ENCODE measurements around the gene NFU1. TPM values are rescaled to one million over a fixed set of nuclear protein-coding genes. Genes with fewer than 3 reads are reported as not detected.

The NFU1 gene
- total RNA-seq (2022; extraction: Qiagen RNA extraction): 41.1 to 47.3 TPM (median 45.4 TPM) in 5 replicates

DNA sequence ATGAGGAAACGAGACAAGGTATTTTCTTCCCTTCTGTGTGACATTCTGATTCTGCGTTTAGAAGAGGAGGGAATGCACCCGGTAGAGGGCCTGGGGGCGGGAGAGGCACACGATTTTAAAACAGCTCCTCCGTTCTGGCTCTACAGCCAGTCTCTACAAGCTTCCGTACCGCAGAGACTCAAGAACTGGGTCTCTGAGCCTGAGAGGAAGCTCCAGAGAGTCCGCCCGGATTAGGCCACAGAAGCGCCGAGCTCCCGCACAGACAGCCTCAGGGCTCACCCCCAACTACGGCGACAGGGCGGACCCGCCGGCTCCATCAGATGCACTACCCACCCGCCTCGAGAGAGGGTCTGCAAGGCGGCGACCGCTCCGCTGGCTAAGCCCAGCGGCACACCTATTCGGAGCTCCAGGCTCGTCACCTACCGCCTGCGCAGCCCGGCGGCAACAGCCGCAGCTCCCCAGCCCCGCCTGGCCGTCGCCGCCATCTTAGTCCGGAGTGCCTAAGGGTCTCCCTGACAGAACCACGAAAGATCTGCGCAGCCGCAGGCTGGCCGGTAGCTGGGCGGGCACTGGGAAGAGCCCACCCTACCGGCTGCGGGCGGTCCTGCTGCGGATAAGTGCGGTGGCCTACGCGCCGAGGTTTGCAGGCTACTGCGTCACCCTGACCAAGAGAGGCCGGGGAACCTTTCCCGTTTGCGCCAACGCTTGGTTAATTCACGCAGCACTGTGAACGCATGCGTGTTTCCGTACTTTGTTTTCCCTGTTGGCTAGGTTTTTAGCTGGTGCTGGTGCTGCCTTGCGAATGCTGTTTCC, at the start of gene NFU1:
NFU1 (minus strand) TSS at position 498 of the 813 bp plus-strand sequence; CDS start at position 485, 13 bp downstream.

DNA sequence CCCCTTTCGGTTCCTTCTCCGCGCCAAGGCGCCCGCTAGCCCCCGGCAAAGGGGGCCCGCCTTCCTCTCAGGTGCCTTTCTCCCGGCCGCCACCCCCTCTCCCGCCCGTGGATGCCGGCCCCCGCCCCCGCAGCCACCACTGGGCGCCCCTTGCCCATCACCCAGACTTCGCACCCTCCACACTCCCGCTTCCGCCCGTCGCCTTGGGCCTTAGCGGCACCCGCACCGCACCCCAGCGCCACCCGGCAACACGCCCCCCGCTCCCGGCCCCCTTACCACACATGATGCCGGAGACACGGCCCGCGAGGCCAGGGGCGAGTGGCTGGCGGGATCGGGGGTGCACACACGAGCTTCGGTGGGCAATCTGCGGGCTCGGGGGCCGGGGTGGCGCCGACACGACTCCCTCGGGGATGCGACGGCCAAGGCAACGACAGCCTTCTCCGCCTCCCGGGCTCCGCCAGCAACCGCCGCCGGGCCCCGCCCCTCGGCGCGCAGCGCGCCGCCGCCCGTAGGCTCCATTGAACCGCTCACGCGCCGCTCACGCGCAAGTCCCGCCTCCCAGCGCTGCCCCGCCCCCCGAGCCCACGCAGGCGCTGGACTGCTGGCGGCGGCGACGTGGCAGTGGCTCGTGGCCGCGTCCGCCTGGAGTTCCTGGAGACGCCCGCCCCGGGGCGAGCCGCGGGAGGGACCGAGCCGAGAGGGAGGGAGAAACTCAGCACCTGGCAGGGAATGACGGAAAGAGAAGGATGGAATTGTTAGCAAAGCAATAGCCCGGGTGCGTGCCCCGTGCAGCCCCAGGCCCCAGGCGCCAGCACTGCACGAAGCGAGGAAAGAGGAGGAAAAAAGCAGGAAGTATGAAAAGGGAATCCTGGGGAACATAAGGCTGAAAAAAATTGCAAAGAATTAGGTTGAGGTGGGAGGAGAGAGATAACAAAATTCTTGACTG, 50.2 kb downstream of the NFU1 start, which contains the start of gene GFPT1:
GFPT1 (minus strand) TSS at position 439 of the 946 bp plus-strand sequence; CDS start at position 283, 156 bp downstream.

Other genes with a start within 250 kb of the NFU1 start
- gene GFPT1, start 50.2 kb downstream of the NFU1 start, total RNA-seq (2022; extraction: Qiagen RNA extraction): 18.6 to 25.3 TPM (median 23.7 TPM) in 5 replicates
- 11.2 to 14.7 TPM (median 13.5 TPM) in 5 replicates for gene AAK1, start 206.3 kb upstream of the NFU1 start, total RNA-seq (2022; extraction: Qiagen RNA extraction)

Measured in A549 treated with Mapracorat at 1 μM for 4 hours (cell line).